ENCODE data around the gene MXRA7.

The MXRA7 gene

GRCh38 chr17:76683921-76684745, 26.6 kb downstream of the MXRA7 start:
- Histone ChIP-seq H3K4me1 (ENCODE audit: insufficient read depth, low read length) (peaks cover 4% of the 10 kb centered on the region), H2AFZ (ENCODE audit: low read depth, low read length) (no peak overlapping the region), H3K27me3 (ENCODE audit: insufficient read depth, low read length, poor library complexity) (no peaks in the 10 kb centered on the region), H3K36me3 (ENCODE audit: insufficient read depth, low read length) (no peaks in the 10 kb centered on the region), H3K79me2 (ENCODE audit: insufficient read depth, low read length) (no peaks in the 10 kb centered on the region), H3K27ac (ENCODE audit: low read length) (no peak overlapping the region), H3K9ac (ENCODE audit: low read depth, low read length) (no peak overlapping the region), H3K9me3 (ENCODE audit: insufficient read depth, low read length, severe bottlenecking) (no peaks in the 10 kb centered on the region), H4K20me1 (ENCODE audit: insufficient read depth, low read length) (no peaks in the 10 kb centered on the region), H3K4me3 (ENCODE audit: low read depth in 1 of 2, low read length in 2 of 2) (no peak overlapping the region), H3K4me2 (ENCODE audit: insufficient read depth, low read length) (no peak overlapping the region)
- ATAC-seq (ENCODE audit: insufficient read depth, low read depth) (no peak), DNase-seq (no peak)
- TF ChIP-seq, protein P1, sequence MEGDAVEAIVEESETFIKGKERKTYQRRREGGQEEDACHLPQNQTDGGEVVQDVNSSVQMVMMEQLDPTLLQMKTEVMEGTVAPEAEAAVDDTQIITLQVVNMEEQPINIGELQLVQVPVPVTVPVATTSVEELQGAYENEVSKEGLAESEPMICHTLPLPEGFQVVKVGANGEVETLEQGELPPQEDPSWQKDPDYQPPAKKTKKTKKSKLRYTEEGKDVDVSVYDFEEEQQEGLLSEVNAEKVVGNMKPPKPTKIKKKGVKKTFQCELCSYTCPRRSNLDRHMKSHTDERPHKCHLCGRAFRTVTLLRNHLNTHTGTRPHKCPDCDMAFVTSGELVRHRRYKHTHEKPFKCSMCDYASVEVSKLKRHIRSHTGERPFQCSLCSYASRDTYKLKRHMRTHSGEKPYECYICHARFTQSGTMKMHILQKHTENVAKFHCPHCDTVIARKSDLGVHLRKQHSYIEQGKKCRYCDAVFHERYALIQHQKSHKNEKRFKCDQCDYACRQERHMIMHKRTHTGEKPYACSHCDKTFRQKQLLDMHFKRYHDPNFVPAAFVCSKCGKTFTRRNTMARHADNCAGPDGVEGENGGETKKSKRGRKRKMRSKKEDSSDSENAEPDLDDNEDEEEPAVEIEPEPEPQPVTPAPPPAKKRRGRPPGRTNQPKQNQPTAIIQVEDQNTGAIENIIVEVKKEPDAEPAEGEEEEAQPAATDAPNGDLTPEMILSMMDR (IDR thresholded peaks at IDR 0.05; ENCODE audit: borderline replicate concordance, extremely low read depth, low read length, poor library complexity, severe bottlenecking) = no peak
- TF ChIP-seq EZH2 (IDR thresholded peaks at IDR 0.05; ENCODE audit: borderline replicate concordance, low read depth, low read length, severe bottlenecking) = no peak

- Histone ChIP-seq H3K36me3 (ENCODE audit: insufficient read depth, low read length) (no peaks in the 10 kb centered on the region), H3K9me3 (ENCODE audit: insufficient read depth, low read length, severe bottlenecking) (no peaks in the 10 kb centered on the region), H3K9ac (ENCODE audit: low read depth, low read length) (no peak overlapping the region), H3K4me2 (ENCODE audit: insufficient read depth, low read length) (no peak overlapping the region), H4K20me1 (ENCODE audit: insufficient read depth, low read length) (no peaks in the 10 kb centered on the region), H3K4me1 (ENCODE audit: insufficient read depth, low read length) (peaks cover 13% of the 10 kb centered on the region), H3K27me3 (ENCODE audit: insufficient read depth, low read length, poor library complexity) (no peaks in the 10 kb centered on the region), H3K27ac (ENCODE audit: low read length) (no peak overlapping the region), H3K79me2 (ENCODE audit: insufficient read depth, low read length) (no peaks in the 10 kb centered on the region), H2AFZ (ENCODE audit: low read depth, low read length) (no peak overlapping the region), H3K4me3 (ENCODE audit: low read depth in 1 of 2, low read length in 2 of 2) (no peak overlapping the region)
- ATAC-seq (ENCODE audit: insufficient read depth, low read depth) = no peak
- TF ChIP-seq EZH2 (IDR thresholded peaks at IDR 0.05; ENCODE audit: borderline replicate concordance, low read depth, low read length, severe bottlenecking) = no peak
- TF ChIP-seq, protein P1 (IDR thresholded peaks at IDR 0.05; ENCODE audit: borderline replicate concordance, extremely low read depth, low read length, poor library complexity, severe bottlenecking) = peak; percentile 21
- no peak for DNase-seq
Measured at GRCh38 chr17:76683011-76683755, 27.6 kb downstream of the MXRA7 start.

GRCh38 chr17:76682296-76682695, 28.5 kb downstream of the MXRA7 start:
- H3K9me3 ChIP-seq (ENCODE audit: insufficient read depth, low read length, severe bottlenecking) = no peaks in the 10 kb centered on the region
- H3K27me3 ChIP-seq (ENCODE audit: insufficient read depth, low read length, poor library complexity) = no peaks in the 10 kb centered on the region
- no peak overlapping the region for H3K27ac ChIP-seq (ENCODE audit: low read length)
- H4K20me1 ChIP-seq (ENCODE audit: insufficient read depth, low read length) = no peaks in the 10 kb centered on the region
- no peak overlapping the region for H3K9ac ChIP-seq (ENCODE audit: low read depth, low read length)
- H3K4me1 ChIP-seq (ENCODE audit: insufficient read depth, low read length) = peaks cover 22% of the 10 kb centered on the region
- H3K4me2 ChIP-seq (ENCODE audit: insufficient read depth, low read length) = no peak overlapping the region
- H3K79me2 ChIP-seq (ENCODE audit: insufficient read depth, low read length) = no peaks in the 10 kb centered on the region
- no peak for TF ChIP-seq EZH2 (IDR thresholded peaks at IDR 0.05; ENCODE audit: borderline replicate concordance, low read depth, low read length, severe bottlenecking)
- TF ChIP-seq, protein P1 (IDR thresholded peaks at IDR 0.05; ENCODE audit: borderline replicate concordance, extremely low read depth, low read length, poor library complexity, severe bottlenecking) = no peak
- H2AFZ ChIP-seq (ENCODE audit: low read depth, low read length) = no peak overlapping the region
- no peaks in the 10 kb centered on the region for H3K36me3 ChIP-seq (ENCODE audit: insufficient read depth, low read length)
- DNase-seq = no peak
- no peak for ATAC-seq (ENCODE audit: insufficient read depth, low read depth)
- no peak overlapping the region for H3K4me3 ChIP-seq (ENCODE audit: low read depth in 1 of 2, low read length in 2 of 2)
